ENCODE data around the gene PDE4D.

DNA sequence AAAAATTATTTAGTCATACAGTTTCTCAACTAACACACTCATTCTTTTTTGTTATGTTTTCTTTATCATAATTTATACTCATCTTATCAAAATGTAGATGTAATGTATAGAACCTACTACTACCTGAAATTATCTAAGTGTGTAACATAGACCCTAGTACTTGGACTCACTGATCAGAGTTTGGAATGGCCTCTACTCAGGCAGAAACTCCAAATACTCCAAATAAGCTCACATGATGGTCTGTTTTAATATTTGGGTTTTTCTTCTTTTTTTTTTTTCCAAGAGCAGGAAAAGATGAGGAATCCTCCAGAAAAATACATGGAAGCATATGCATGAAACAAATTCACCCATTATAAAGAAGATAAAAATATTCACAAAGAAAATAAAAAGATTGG lies 126.3 kb downstream of the PDE4D start:
- TF ChIP-seq YY1 (IDR thresholded peaks at IDR 0.05; ENCODE audit: insufficient read depth, insufficient read length) (no peak), SUZ12 (IDR thresholded peaks at IDR 0.05; ENCODE audit: extremely low read depth, insufficient read depth, insufficient read length) (no peak)

All from NT2/D1 (cell line).